Pancreas (tissue), 10 donors: ENCODE measurements around the gene SBF2. TPM values are rescaled to one million over a fixed set of nuclear protein-coding genes. Genes with fewer than 3 reads are reported as not detected.

Experiments used
- ATAC-seq, 4 donors: fragments of 200-7000 bp; cut with Tn5 transposase; one replicate each; pipeline versions ENCODE4 v1.8.0 to v1.9.1; 2020; ENCODE audit warnings: mild to moderate bottlenecking in 4 of 4, moderate library complexity in 4 of 4
- DNase-seq, 6 donors: peaks; one replicate each; pipeline ENCODE4 v3.0.0-alpha.2; 2020
- FAIRE-seq: peaks from 2 replicates; lab custom pipeline; 2012; peaks lifted over from hg19 to GRCh38; lab: Jason Lieb, UNC
- H3K27ac ChIP-seq, 4 donors: fragments of 200-600 bp; sonication (generic); 1 replicate in 3 of 4; 2 replicates in 1 of 4; pipeline versions ENCODE4 v1.5.0 to v1.8.0; 2020
- H3K27me3 ChIP-seq, 4 donors: fragments of 200-600 bp; one replicate each; pipeline ENCODE4 v1.8.0; 2021
- H3K36me3 ChIP-seq, 3 donors: fragments of 200-600 bp; sonication (generic) in 1 of 3; one replicate each; pipeline versions ENCODE4 v1.5.0 to v1.8.0; 2020 to 2021
- H3K4me1 ChIP-seq, 3 donors: fragments of 200-600 bp; one replicate each; pipeline ENCODE4 v1.8.0; 2021
- H3K4me3 ChIP-seq, 4 donors: fragments of 200-600 bp; sonication (generic) in 2 of 4; one replicate each; pipeline versions ENCODE4 v1.5.0 to v1.8.0; 2020 to 2021
- H3K9me3 ChIP-seq, 4 donors: fragments of 200-600 bp; one replicate each; pipeline ENCODE4 v1.8.0; 2021
- CTCF ChIP-seq, 4 donors: fragments of 200-600 bp; sonication (generic) in 3 of 4; IDR thresholded peaks; one replicate each; pipeline versions ENCODE4 v1.5.0 to v1.8.0; 2021; ENCODE audit warnings: antibody characterized with exemption in 4 of 4
- WGBS, 2 donors: extraction: QIAGEN DNeasy Blood & Tissue Kit; methylation state at CpG; one replicate each; pipeline ENCODE4 v1.1.7; 2013; 5-methylcytosine and 5-hydroxymethylcytosine counted together
- intact Hi-C, 3 donors: fragments of 100-400 bp; cut with DNase I; formaldehyde crosslinking; loops; one replicate each; pipeline versions ENCODE4 v1.11.1 to v1.14.2; 2022
- polyA plus RNA-seq, 2 donors: library from polyadenylated mRNA; stranded (reverse); fragments of 200-250 nt; gene quantifications; one replicate each; pipeline ENCODE4 v1.2.3, GENCODE V29; 2013
- total RNA-seq, 6 donors: library from RNA; stranded (reverse); fragmentation: NEBNext Ultra II Directional in 4 of 6; extraction: Animal tissue kit (Norgen Biotek cat#: 25700) in 4 of 6; gene quantifications; one replicate each; pipeline versions ENCODE4 v1.2.1 to v1.2.4, GENCODE V29; 2021 to 2023
- donor health status: healthy with polysubstance abuse.
- donor health status: DM: no; HTN: no; CAD: no; lungs with moderate emphysema.
- donor health status: DM: no; HTN: no; CAD: no.
- donor health status: control.
- donor health status: control.
- donor health status: Bipolar disorder and iron deficiency.
- donor health status: DM: yes; HTN: yes; CAD: no.
- donor health status: DM: no; HTN: no; CAD: no.
- donor health status: DM: no; HTN: no; CAD: no.
- donor health status: DM: yes; HTN: yes; CAD: no.

The SBF2 gene
- total and polyA plus RNA-seq, 8 donors = 4.6 to 21.8 (median 10.3) TPM

- Histone ChIP-seq H3K27me3 (no peaks in the 10 kb centered on the region), H3K4me1 (no peaks in the 10 kb centered on the region), H3K36me3 (no peaks in the 10 kb centered on the region), H3K27ac (no peak overlapping the region), H3K4me3 (no peak overlapping the region), H3K9me3 (no peaks in the 10 kb centered on the region)
- TF ChIP-seq CTCF (IDR thresholded peaks at IDR 0.05) = no peak
- intact Hi-C loops = no loop called here
- no peak for FAIRE-seq
- DNase-seq = no peak
- no peak for ATAC-seq
- 81 to 83% methylated on average over 1 of the region's 1 CpG for WGBS, 2 donors
Measured at GRCh38 chr11:9899676-9900075, 394.3 kb downstream of the SBF2 start.

- FAIRE-seq = no peak
- WGBS, 2 donors = 94 to 97% methylated on average over 2 of the region's 2 CpGs
- no peak for TF ChIP-seq CTCF (IDR thresholded peaks at IDR 0.05)
Measured at GRCh38 chr11:9896902-9897301, 397.1 kb downstream of the SBF2 start.

DNA sequence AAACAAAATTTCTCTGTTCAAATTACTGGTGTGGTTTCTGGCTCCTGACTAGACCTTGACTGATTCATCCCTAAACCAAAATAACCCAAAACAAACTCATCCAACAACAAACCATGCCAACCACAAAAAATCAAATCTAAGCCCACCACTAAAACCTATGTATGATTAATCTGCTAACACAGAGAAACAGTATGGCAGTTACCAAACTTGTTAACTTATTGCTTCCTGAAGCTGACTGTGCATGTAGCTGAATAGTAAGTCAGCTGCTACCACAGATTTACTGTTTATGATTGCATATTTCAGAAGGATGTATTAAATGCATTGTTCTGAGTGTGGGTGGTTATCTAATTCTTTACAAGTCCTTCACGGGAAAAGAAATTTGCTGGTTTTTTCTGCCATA lies 399.0 kb downstream of the SBF2 start:
- no peak overlapping the region for H3K27ac ChIP-seq
- 94 to 97% methylated on average over 1 of the region's 1 CpG for WGBS, 2 donors
- DNase-seq = no peak
- H3K4me3 ChIP-seq = no peak overlapping the region
- H3K9me3 ChIP-seq = no peaks in the 10 kb centered on the region
- no peaks in the 10 kb centered on the region for H3K36me3 ChIP-seq
- TF ChIP-seq CTCF (IDR thresholded peaks at IDR 0.05) = no peak
- no peaks in the 10 kb centered on the region for H3K27me3 ChIP-seq
- no peak for FAIRE-seq
- intact Hi-C loops = no loop called here
- no peak for ATAC-seq
- H3K4me1 ChIP-seq = no peaks in the 10 kb centered on the region

More at GRCh38 chr11:9896902-9897301, 397.1 kb downstream of the SBF2 start:
- no peak overlapping the region for H3K27ac ChIP-seq
- no peak overlapping the region for H3K4me3 ChIP-seq
- DNase-seq (no peak), ATAC-seq (no peak)
- H3K4me1 ChIP-seq = no peaks in the 10 kb centered on the region
- H3K9me3 ChIP-seq = no peaks in the 10 kb centered on the region
- intact Hi-C loops = no loop called here
- H3K27me3 ChIP-seq = no peaks in the 10 kb centered on the region
- H3K36me3 ChIP-seq = no peaks in the 10 kb centered on the region

DNA sequence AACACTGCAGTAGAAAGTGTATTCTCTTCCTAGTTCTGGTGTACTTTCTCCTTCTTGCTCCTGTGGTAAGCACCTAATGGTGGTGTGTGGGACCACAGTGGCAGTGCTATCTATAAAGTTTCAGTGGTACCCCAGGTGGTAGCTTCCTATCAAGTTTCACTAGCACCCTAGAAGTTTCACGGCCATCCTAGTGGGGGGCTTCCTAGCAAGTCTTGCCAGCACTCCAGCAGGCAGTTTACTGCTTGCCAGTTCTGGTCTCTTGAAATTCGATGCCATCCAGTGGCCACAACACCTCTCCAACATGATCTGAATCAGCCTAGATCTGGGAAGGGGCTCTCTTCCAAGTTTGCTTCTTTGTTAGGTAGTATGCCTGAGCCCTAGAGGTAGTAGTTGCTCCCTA lies 400.5 kb downstream of the SBF2 start:
- intact Hi-C loops = no loop called here
- Histone ChIP-seq H3K36me3 (no peaks in the 10 kb centered on the region), H3K4me1 (no peaks in the 10 kb centered on the region), H3K27ac (no peak overlapping the region), H3K9me3 (no peaks in the 10 kb centered on the region), H3K27me3 (no peaks in the 10 kb centered on the region), H3K4me3 (no peak overlapping the region)
- TF ChIP-seq CTCF (IDR thresholded peaks at IDR 0.05) = no peak
- no peak for ATAC-seq
- 83 to 86% methylated on average over 2 of the region's 2 CpGs for WGBS, 2 donors
- FAIRE-seq = no peak
- no peak for DNase-seq

GRCh38 chr11:9888938-9889337 lies 405.1 kb downstream of the SBF2 start:
- no peak for DNase-seq
- H3K9me3 ChIP-seq = no peaks in the 10 kb centered on the region
- no peak overlapping the region for H3K4me3 ChIP-seq
- no peaks in the 10 kb centered on the region for H3K27me3 ChIP-seq
- H3K4me1 ChIP-seq = no peaks in the 10 kb centered on the region
- FAIRE-seq = no peak
- no peak overlapping the region for H3K27ac ChIP-seq
- intact Hi-C loops = no loop called here
- WGBS, 2 donors = 81 to 90% methylated on average over 1 of the region's 1 CpG
- no peak for TF ChIP-seq CTCF (IDR thresholded peaks at IDR 0.05)
- ATAC-seq = no peak
- no peaks in the 10 kb centered on the region for H3K36me3 ChIP-seq
